GM19240 (cell line): ENCODE data around the gene KLHDC4.
"Not testable (repeated sequence)": the region's sequence is repeated elsewhere in the genome, so short reads cannot be mapped to it uniquely, and the experiment has no call there.

Experiments
- DNase-seq: peaks from one replicate; pipeline ENCODE4 v3.0.0; 2011; ENCODE audit warnings: low spot score; ENCODE audit not compliant: insufficient read length

The KLHDC4 gene

GRCh38 chr16:87685405-87685755 lies 80.4 kb downstream of the KLHDC4 start:
- no peak for DNase-seq

GRCh38 chr16:87684711-87685404 lies 80.9 kb downstream of the KLHDC4 start:
- no peak for DNase-seq

GRCh38 chr16:87684106-87684677 lies 81.6 kb downstream of the KLHDC4 start:
- no peak for DNase-seq

GRCh38 chr16:87682852-87683399 lies 82.9 kb downstream of the KLHDC4 start:
- DNase-seq = no peak

- no peak for DNase-seq
Measured at GRCh38 chr16:87681981-87682570, 83.7 kb downstream of the KLHDC4 start.

GRCh38 chr16:87681051-87681602 lies 84.7 kb downstream of the KLHDC4 start:
- not testable (repeated sequence) for DNase-seq

- no peak for DNase-seq
Measured at GRCh38 chr16:87680272-87680644, 85.5 kb downstream of the KLHDC4 start.

GRCh38 chr16:87679593-87680271 lies 86.1 kb downstream of the KLHDC4 start:
- no peak for DNase-seq

GRCh38 chr16:87678618-87679017 lies 87.2 kb downstream of the KLHDC4 start:
- no peak for DNase-seq

GRCh38 chr16:87677830-87678229 lies 88.0 kb downstream of the KLHDC4 start:
- DNase-seq = no peak

- no peak for DNase-seq
Measured at GRCh38 chr16:87675111-87675719, 90.6 kb downstream of the KLHDC4 start.

GRCh38 chr16:87674419-87674818 lies 91.4 kb downstream of the KLHDC4 start:
- DNase-seq = no peak

- DNase-seq = no peak
Measured at GRCh38 chr16:87671715-87672270, 94.0 kb downstream of the KLHDC4 start.

GRCh38 chr16:87671221-87671620 lies 94.6 kb downstream of the KLHDC4 start:
- DNase-seq = no peak

GRCh38 chr16:87669672-87670071 lies 96.1 kb downstream of the KLHDC4 start:
- no peak for DNase-seq

- no peak for DNase-seq
Measured at GRCh38 chr16:87667946-87668345, 97.8 kb downstream of the KLHDC4 start.

GRCh38 chr16:87667443-87667842 lies 98.3 kb downstream of the KLHDC4 start:
- no peak for DNase-seq

GRCh38 chr16:87666919-87667318 lies 98.9 kb downstream of the KLHDC4 start:
- no peak for DNase-seq

GRCh38 chr16:87665193-87665592 lies 100.6 kb downstream of the KLHDC4 start:
- no peak for DNase-seq

- DNase-seq = no peak
Measured at GRCh38 chr16:87664792-87665191, 101.0 kb downstream of the KLHDC4 start.
